Right atrium auricular region (tissue), 2 donors: ENCODE results near the gene MTAP. TPM values are rescaled to one million over a fixed set of nuclear protein-coding genes. Genes with fewer than 3 reads are reported as not detected.
A peak's percentile ranks its signal among the peaks of the same experiment; 100 is the strongest.

ENCODE experiments used
- DNase-seq: peaks from one replicate; pipeline ENCODE4 v3.0.0-alpha.2; 2019; ENCODE audit warnings: low spot score
- H3K27ac ChIP-seq, 2 donors: fragments of 200-600 bp; sonication (generic); 1 replicate in 1 of 2; 2 replicates in 1 of 2; pipeline ENCODE4 v1.5.1; 2016 to 2019
- H3K27me3 ChIP-seq, 2 donors: fragments of 200-600 bp; sonication (generic); one replicate each; pipeline versions ENCODE4 v1.5.1 to v1.6.0; 2017 to 2019
- H3K36me3 ChIP-seq: fragments of 200-600 bp; sonication (generic); one replicate; pipeline ENCODE4 v1.5.1; 2016
- H3K4me1 ChIP-seq, 2 donors: fragments of 200-600 bp; sonication (generic); one replicate each; pipeline versions ENCODE4 v1.5.1 to v1.6.0; 2017 to 2019
- H3K4me3 ChIP-seq, 2 donors: fragments of 200-600 bp; sonication (generic); 1 replicate in 1 of 2; 2 replicates in 1 of 2; pipeline ENCODE4 v1.5.1; 2017 to 2019; ENCODE audit warnings: mild to moderate bottlenecking in 1 of 2, moderate library complexity in 1 of 2
- H3K9me3 ChIP-seq, 2 donors: fragments of 200-600 bp; sonication (generic); one replicate each; pipeline ENCODE4 v1.5.1; 2019
- CTCF ChIP-seq, 2 donors: fragments of 200-600 bp; sonication (generic); IDR thresholded peaks; one replicate each; pipeline ENCODE4 v1.5.1; 2019; ENCODE audit warnings: antibody characterized with exemption in 2 of 2
- total RNA-seq, 2 donors: library from RNA; depleted of rRNA; stranded (reverse); fragments of >200 nt; gene quantifications; one replicate each; pipeline ENCODE4 v1.1.0, GENCODE V29; 2016

MTAP gene
- total RNA-seq, 2 donors from 2014 or later: 9.1 to 10.3 TPM

GRCh38 chr9:21836437-21837161, 34.2 kb downstream of the MTAP start:
- no peak for DNase-seq
- no peak overlapping the region for H3K4me3 ChIP-seq
- H3K9me3 ChIP-seq: no peaks in the 10 kb centered on the region
- peaks cover 42% of the 10 kb centered on the region for H3K36me3 ChIP-seq
- TF ChIP-seq CTCF (IDR thresholded peaks at IDR 0.05): no peak
- H3K4me1 ChIP-seq: peaks cover 0 to 7% of the 10 kb centered on the region in 2 donors
- no peaks in the 10 kb centered on the region for H3K27me3 ChIP-seq
- peak overlapping the region in 1 of 2 donors; percentile 33 for H3K27ac ChIP-seq

- no peak for DNase-seq
- H3K4me1 ChIP-seq: no peaks in the 10 kb centered on the region
- no peaks in the 10 kb centered on the region for H3K9me3 ChIP-seq
- H3K4me3 ChIP-seq: no peak overlapping the region
- H3K27me3 ChIP-seq: no peaks in the 10 kb centered on the region
- peaks cover 46% of the 10 kb centered on the region for H3K36me3 ChIP-seq
- H3K27ac ChIP-seq: no peak overlapping the region
- no peak for TF ChIP-seq CTCF (IDR thresholded peaks at IDR 0.05)
Measured at GRCh38 chr9:21837501-21837900, 35.1 kb downstream of the MTAP start.

- no peak for TF ChIP-seq CTCF (IDR thresholded peaks at IDR 0.05)
- Histone ChIP-seq H3K4me3 (no peak overlapping the region), H3K9me3 (peaks cover 0 to 4% of the 10 kb centered on the region in 2 donors), H3K36me3 (peaks cover 37% of the 10 kb centered on the region), H3K4me1 (no peaks in the 10 kb centered on the region), H3K27me3 (no peaks in the 10 kb centered on the region), H3K27ac (no peak overlapping the region)
- no peak for DNase-seq
Measured at GRCh38 chr9:21840647-21841046, 38.2 kb downstream of the MTAP start.

GRCh38 chr9:21841133-21841532, 38.7 kb downstream of the MTAP start:
- Histone ChIP-seq H3K27me3 (no peaks in the 10 kb centered on the region), H3K4me3 (no peak overlapping the region), H3K27ac (no peak overlapping the region), H3K4me1 (no peaks in the 10 kb centered on the region), H3K36me3 (peaks cover 37% of the 10 kb centered on the region), H3K9me3 (peaks cover 3 to 4% of the 10 kb centered on the region in 2 donors)
- TF ChIP-seq CTCF (IDR thresholded peaks at IDR 0.05): no peak
- no peak for DNase-seq

GRCh38 chr9:21848615-21849014, 46.2 kb downstream of the MTAP start:
- TF ChIP-seq CTCF (IDR thresholded peaks at IDR 0.05): no peak
- Histone ChIP-seq H3K27me3 (no peaks in the 10 kb centered on the region), H3K9me3 (peaks cover 3 to 27% of the 10 kb centered on the region in 2 donors), H3K27ac (no peak overlapping the region), H3K4me3 (no peak overlapping the region), H3K36me3 (no peaks in the 10 kb centered on the region), H3K4me1 (no peaks in the 10 kb centered on the region)
- DNase-seq: no peak

- H3K27ac ChIP-seq: no peak overlapping the region
- H3K4me1 ChIP-seq: no peaks in the 10 kb centered on the region
- no peaks in the 10 kb centered on the region for H3K27me3 ChIP-seq
- H3K4me3 ChIP-seq: no peak overlapping the region
- TF ChIP-seq CTCF (IDR thresholded peaks at IDR 0.05): no peak
- no peak for DNase-seq
- H3K9me3 ChIP-seq: peaks cover 0 to 11% of the 10 kb centered on the region in 2 donors
- peaks cover 12% of the 10 kb centered on the region for H3K36me3 ChIP-seq
Measured at GRCh38 chr9:21852754-21853153, 50.3 kb downstream of the MTAP start.
